Forelimb muscle (tissue), 1 donor: ENCODE data around the gene MTCH1. TPM values are rescaled to one million over a fixed set of nuclear protein-coding genes. Genes with fewer than 3 reads are reported as not detected.

Source experiments
- DNase-seq: peaks from one replicate; pipeline ENCODE4 v3.0.0-alpha.2; 2013; ENCODE audit warnings: low read depth
- polyA plus RNA-seq: library from polyadenylated mRNA; unstranded; fragments of 120-200 nt; gene quantifications from one replicate; pipeline ENCODE4 v1.2.1, GENCODE V29; 2013; ENCODE audit not compliant: insufficient read length

The MTCH1 gene
- polyA plus RNA-seq, result 101 TPM

GRCh38 chr6:36985808-36986703, at the start of gene MTCH1:
Gene MTCH1 (minus strand): TSS chr6:36986196. CDS start chr6:36986173, 23 bp downstream.
- no peak for DNase-seq

GRCh38 chr6:37033819-37034795, 48.1 kb upstream of the MTCH1 start:
- no peak for DNase-seq

GRCh38 chr6:37033255-37033654, 47.3 kb upstream of the MTCH1 start:
- DNase-seq, result no peak

GRCh38 chr6:37032239-37032638, 46.2 kb upstream of the MTCH1 start:
- DNase-seq, result no peak

- no peak for DNase-seq
These were observed 44.6 kb upstream of the MTCH1 start for GRCh38 chr6:37030599-37030998.

- DNase-seq, result no peak
These were observed 43.4 kb upstream of the MTCH1 start for GRCh38 chr6:37029249-37029971.

GRCh38 chr6:37027811-37028469, 41.9 kb upstream of the MTCH1 start:
- no peak for DNase-seq

- DNase-seq, result no peak
These were observed 41.2 kb upstream of the MTCH1 start for GRCh38 chr6:37027036-37027720.

- DNase-seq, result no peak
These were observed 39.8 kb upstream of the MTCH1 start for GRCh38 chr6:37025621-37026466.

GRCh38 chr6:37024656-37025337, 38.8 kb upstream of the MTCH1 start:
- no peak for DNase-seq

- no peak for DNase-seq
These were observed 36.3 kb upstream of the MTCH1 start for GRCh38 chr6:37022135-37022863.

- DNase-seq, result no peak
These were observed 35.5 kb upstream of the MTCH1 start for GRCh38 chr6:37021356-37022129.

- no peak for DNase-seq
These were observed 34.8 kb upstream of the MTCH1 start for GRCh38 chr6:37020812-37021211.

- DNase-seq, result no peak
These were observed 34.4 kb upstream of the MTCH1 start for GRCh38 chr6:37020381-37020780.

- DNase-seq, result no peak
These were observed 33.1 kb upstream of the MTCH1 start for GRCh38 chr6:37019065-37019450.

GRCh38 chr6:37018198-37019064, 32.4 kb upstream of the MTCH1 start:
- peak; percentile 80 for DNase-seq
